ENCODE results near the gene LRRC58. TPM values are rescaled to one million over a fixed set of nuclear protein-coding genes. Genes with fewer than 3 reads are reported as not detected.
"Not testable (repeated sequence)": the region's sequence is repeated elsewhere in the genome, so short reads cannot be mapped to it uniquely, and the experiment has no call there.

The LRRC58 gene
- polyA plus RNA-seq, 5 donors, result 17.5 to 29.5 (median 25.0) TPM

- no peak for DNase-seq
These were observed 4.8 kb downstream of the LRRC58 start for GRCh38 chr3:120344349-120344748.

- no peak for DNase-seq
These were observed 7.4 kb downstream of the LRRC58 start for GRCh38 chr3:120341658-120342346.

GRCh38 chr3:120339362-120339761 is 9.8 kb downstream of the LRRC58 start:
- DNase-seq, result no peak

GRCh38 chr3:120338517-120338916 is 10.6 kb downstream of the LRRC58 start:
- DNase-seq, result no peak

- DNase-seq, result no peak
These were observed 16.5 kb downstream of the LRRC58 start for GRCh38 chr3:120332646-120333045.

GRCh38 chr3:120331076-120331475 is 18.1 kb downstream of the LRRC58 start:
- no peak for DNase-seq

- no peak for DNase-seq
These were observed 22.4 kb downstream of the LRRC58 start for GRCh38 chr3:120326784-120327183.

GRCh38 chr3:120324190-120324589 is 25.0 kb downstream of the LRRC58 start:
- DNase-seq, result no peak

- DNase-seq, result not testable (repeated sequence)
These were observed 25.4 kb downstream of the LRRC58 start for GRCh38 chr3:120323761-120324160.

- DNase-seq, result no peak
These were observed 37.0 kb downstream of the LRRC58 start for GRCh38 chr3:120311863-120312794.

- no peak for DNase-seq
These were observed 42.4 kb downstream of the LRRC58 start for GRCh38 chr3:120306519-120307455.

- no peak for DNase-seq
These were observed 44.5 kb downstream of the LRRC58 start for GRCh38 chr3:120304616-120305015.

- no peak for DNase-seq
These were observed 46.8 kb downstream of the LRRC58 start for GRCh38 chr3:120302361-120302760.

- DNase-seq, result no peak
These were observed 48.2 kb downstream of the LRRC58 start for GRCh38 chr3:120300971-120301370.

GRCh38 chr3:120299403-120299802 is 49.8 kb downstream of the LRRC58 start:
- DNase-seq, result no peak

- DNase-seq, result no peak
These were observed 50.2 kb downstream of the LRRC58 start for GRCh38 chr3:120298996-120299395.

- DNase-seq, result not testable (repeated sequence)
These were observed 57.6 kb downstream of the LRRC58 start for GRCh38 chr3:120291552-120291951.

GRCh38 chr3:120289636-120290035 is 59.5 kb downstream of the LRRC58 start:
- no peak for DNase-seq

- no peak for DNase-seq
These were observed 62.7 kb downstream of the LRRC58 start for GRCh38 chr3:120286465-120286864.

GRCh38 chr3:120285508-120285841 is 63.7 kb downstream of the LRRC58 start:
- no peak for DNase-seq

GRCh38 chr3:120284747-120285507 is 64.2 kb downstream of the LRRC58 start, which contains the start of gene GPR156:
TSS of gene GPR156 (minus strand) at chr3:120285222. CDS start at chr3:120244098, 41,124 bp downstream.
- peak in 1 of 2 donors; percentile 33 for DNase-seq
